Activated CD4-positive, alpha-beta memory T cell treated with anti-CD3 and anti-CD28 coated beads, Interleukin-2, amount 10 ng/mL, durations not matched to agents 7 days and 5 days (primary cell): ENCODE results near the gene ESRRA. TPM values are rescaled to one million over a fixed set of nuclear protein-coding genes. Genes with fewer than 3 reads are reported as not detected.

ENCODE experiments used
- CTCF ChIA-PET: fragments of 350-600 bp; sonication (Branson Sonifier 250); formaldehyde crosslinking; loops from one replicate; lab custom pipeline; 2021; ENCODE audit warnings: antibody characterized with exemption, inconsistent platforms; lab: Charles Lee
- POLR2A ChIA-PET: fragments of 350-600 bp; sonication (Branson Sonifier 250); formaldehyde crosslinking; loops from one replicate; lab custom pipeline; 2021; ENCODE audit warnings: antibody characterized with exemption; lab: Charles Lee
- DNase-seq: peaks from one replicate; pipeline ENCODE4 v3.0.0-alpha.2; 2020
- H3K27ac Mint-ChIP-seq: one replicate; pipeline ENCODE4 v1.8.0; 2021; ENCODE audit warnings: mild to moderate bottlenecking, mixed read lengths
- H3K27me3 Mint-ChIP-seq: one replicate; pipeline ENCODE4 v1.8.0; 2021; ENCODE audit warnings: mixed read lengths
- H3K36me3 Mint-ChIP-seq: one replicate; pipeline ENCODE4 v1.8.0; 2021; ENCODE audit warnings: low read depth, mixed read lengths
- H3K4me1 Mint-ChIP-seq: one replicate; pipeline ENCODE4 v1.8.0; 2021; ENCODE audit warnings: mixed read lengths
- H3K4me3 Mint-ChIP-seq: one replicate; pipeline ENCODE4 v1.8.0; 2021; ENCODE audit warnings: mild to moderate bottlenecking, mixed read lengths
- H3K9me3 Mint-ChIP-seq: one replicate; pipeline ENCODE4 v1.8.0; 2021; ENCODE audit warnings: mixed read lengths
- total RNA-seq, 2 experiments: library from RNA; stranded (reverse); gene quantifications; one replicate each; pipeline ENCODE4 v1.2.3, GENCODE V29; 2021

ESRRA gene
- total RNA-seq, 2 experiments from 2014 or later, result 38.5 to 42.2 TPM

DNA sequence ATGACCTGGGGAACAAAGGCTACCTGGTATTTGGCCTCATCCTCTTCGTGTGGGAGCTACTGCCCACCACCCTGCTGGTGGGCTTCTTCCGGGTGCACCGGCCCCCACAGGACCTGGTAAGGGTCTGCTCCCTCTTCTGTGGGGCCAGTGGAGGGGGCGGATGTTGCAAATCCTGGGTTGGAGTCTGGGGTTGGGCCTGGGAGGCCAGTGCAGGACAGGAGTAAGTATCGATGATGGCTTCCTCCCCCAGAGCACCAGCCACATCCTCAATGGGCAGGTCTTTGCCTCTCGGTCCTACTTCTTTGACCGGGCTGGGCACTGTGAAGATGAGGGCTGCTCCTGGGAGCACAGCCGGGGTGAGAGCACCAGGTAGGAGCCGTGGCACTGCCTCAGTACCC lies 17.0 kb upstream of the ESRRA start:
- Mint-ChIP-seq H3K27me3 (peaks cover 19% of the 10 kb centered on the region), H3K27ac (no peak overlapping the region), H3K4me1 (peaks cover 24% of the 10 kb centered on the region), H3K9me3 (no peaks in the 10 kb centered on the region), H3K36me3 (peaks cover 6% of the 10 kb centered on the region), H3K4me3 (no peak overlapping the region)
- DNase-seq, result no peak
- ChIA-PET CTCF (interaction anchor here (0.6 to 2.2 kb wide), 4 partner anchors 13 to 100 kb away, joined by 3 to 8 read pairs (median 4); no protein-coding TSS in a partner anchor), POLR2A (interaction anchor here (11.0 kb wide), 1 partner anchor 18 kb away, joined by 161 read pairs; no protein-coding TSS in a partner anchor)

DNA sequence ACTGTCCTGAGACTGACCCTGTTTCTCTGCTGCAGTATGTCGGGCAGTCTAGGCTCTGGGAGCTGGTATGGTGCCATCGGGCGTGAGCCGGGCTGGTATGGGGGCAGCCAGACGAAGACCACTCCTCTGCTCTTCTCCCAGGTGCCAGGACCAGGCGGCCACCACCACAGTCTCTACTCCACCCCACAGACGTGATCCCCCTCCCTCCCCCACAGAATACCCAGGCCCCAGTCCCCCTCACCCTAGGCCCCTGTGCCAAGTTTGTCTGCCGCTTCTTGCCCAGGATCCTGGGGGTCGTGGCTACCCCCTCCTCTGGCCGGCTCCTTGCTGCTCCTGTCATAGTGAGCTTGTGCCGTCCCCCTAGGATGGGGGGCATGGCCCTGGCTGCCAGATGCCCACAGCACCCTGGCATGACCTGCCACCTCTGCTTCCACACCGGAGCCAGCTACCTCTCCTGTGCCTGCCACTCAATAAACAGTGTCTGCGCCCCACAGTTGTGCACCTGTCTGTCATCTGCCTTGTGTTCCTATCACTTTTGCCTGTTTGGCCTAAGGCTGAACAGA lies 16.2 kb upstream of the ESRRA start:
- H3K4me3 Mint-ChIP-seq, result no peak overlapping the region
- peaks cover 22% of the 10 kb centered on the region for H3K4me1 Mint-ChIP-seq
- no peak for DNase-seq
- H3K27me3 Mint-ChIP-seq, result peaks cover 26% of the 10 kb centered on the region
- H3K9me3 Mint-ChIP-seq, result no peaks in the 10 kb centered on the region
- no peak overlapping the region for H3K27ac Mint-ChIP-seq
- CTCF ChIA-PET, result interaction anchor here (0.6 to 2.4 kb wide), 6 partner anchors 12 to 101 kb away, joined by 3 to 13 read pairs (median 5); no protein-coding TSS in a partner anchor
- peaks cover 6% of the 10 kb centered on the region for H3K36me3 Mint-ChIP-seq
- POLR2A ChIA-PET, result interaction anchor here (1.0 to 11.0 kb wide), 3 partner anchors 13 to 29 kb away, joined by 3 to 161 read pairs (median 6); partner anchors contain the start of gene PRDX5

DNA sequence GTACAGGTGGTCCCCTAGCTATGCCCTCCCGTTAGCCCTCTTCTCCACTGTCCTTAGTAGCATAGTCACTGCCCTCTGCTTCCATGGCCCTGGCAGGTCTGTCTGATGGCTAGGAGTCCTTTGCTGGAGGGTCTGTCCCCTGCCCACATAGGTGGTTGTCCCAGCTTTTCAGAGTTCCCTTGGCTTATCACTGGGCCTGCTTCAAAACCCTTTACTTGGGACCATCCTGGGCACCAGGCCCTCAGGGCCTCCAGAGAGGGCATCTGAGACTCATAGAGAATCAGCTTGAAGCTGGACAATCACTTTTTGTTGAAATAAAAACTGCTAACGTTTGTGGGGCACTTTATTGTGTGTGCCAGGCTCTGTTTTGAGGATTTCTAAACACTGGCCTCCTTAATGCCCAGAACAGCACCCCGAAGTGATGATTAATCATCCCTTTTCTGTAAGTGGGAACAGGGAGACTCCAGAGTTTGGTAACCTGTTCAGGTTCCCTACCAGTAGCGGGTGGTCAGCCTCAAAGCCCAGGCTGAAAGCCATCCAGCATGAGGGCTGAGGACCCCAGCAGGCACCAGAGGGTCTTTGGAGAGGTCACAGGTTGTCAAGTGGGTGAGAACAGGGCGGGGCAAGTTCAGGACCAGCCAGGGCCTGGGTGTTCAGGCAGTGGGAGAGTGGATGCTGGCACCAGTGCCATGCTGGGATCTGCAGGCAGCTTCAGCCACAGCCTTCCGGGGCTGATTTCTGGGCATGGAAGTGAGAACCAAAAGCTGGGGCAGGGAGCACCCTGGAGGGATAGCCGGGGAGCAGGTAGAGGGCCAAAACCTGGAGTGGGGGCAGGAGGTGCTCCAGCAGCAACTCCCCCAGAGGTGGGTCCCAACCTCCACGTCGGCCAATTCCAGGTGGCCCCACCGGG lies 14.7 kb upstream of the ESRRA start:
- CTCF ChIA-PET, result interaction anchor here (2.2 to 2.4 kb wide), 2 partner anchors 11 to 14 kb away, joined by 8 to 13 read pairs; no protein-coding TSS in a partner anchor
- Mint-ChIP-seq H3K36me3 (peaks cover 6% of the 10 kb centered on the region), H3K27ac (no peak overlapping the region), H3K9me3 (no peaks in the 10 kb centered on the region), H3K4me3 (peak overlapping the region; percentile 53), H3K4me1 (peaks cover 20% of the 10 kb centered on the region), H3K27me3 (peaks cover 38% of the 10 kb centered on the region)
- DNase-seq, result no peak
- POLR2A ChIA-PET, result interaction anchor here (0.8 to 1.6 kb wide), 5 partner anchors 14 to 64 kb away, joined by 3 to 6 read pairs (median 3); partner anchors contain the start of genes ESRRA, NUDT22, PRDX5 and TRPT1

DNA sequence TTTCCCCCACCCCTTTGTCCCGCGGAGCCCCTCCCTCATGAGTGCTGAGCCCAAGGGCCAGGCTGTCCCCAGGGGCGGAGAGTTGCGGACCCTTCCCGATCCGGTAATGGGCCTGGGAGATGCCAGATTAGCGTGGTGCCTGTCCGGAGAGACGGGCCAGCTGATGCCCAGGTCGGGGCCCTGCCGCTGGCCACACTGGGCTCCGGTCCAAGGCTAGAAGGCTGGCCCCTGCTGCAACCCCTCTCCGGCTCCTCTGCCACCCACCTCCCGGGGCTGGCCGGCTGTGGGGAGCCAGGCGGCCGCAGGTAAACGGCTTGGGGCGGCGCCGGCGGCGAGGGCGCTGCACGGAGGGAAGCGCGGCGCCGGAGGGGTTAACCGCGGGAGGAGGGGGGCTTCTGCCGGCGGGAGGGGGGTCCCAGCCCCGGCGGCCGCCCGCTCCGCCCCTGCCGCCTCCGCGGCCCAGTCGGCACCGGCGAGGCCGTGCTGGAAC lies 14.0 kb upstream of the ESRRA start, which contains the start of gene KCNK4:
Gene KCNK4 (plus strand): TSS at position 41 of the 490 bp plus-strand sequence. CDS start 1,717 bp downstream, outside the sequence.
- H3K36me3 Mint-ChIP-seq, result peaks cover 6% of the 10 kb centered on the region
- peaks cover 18% of the 10 kb centered on the region for H3K4me1 Mint-ChIP-seq
- H3K4me3 Mint-ChIP-seq, result peak within 1 kb of the TSS; percentile 53
- CTCF ChIA-PET, result interaction anchor here (2.4 kb wide), 1 partner anchor 10 kb away, joined by 13 read pairs; no protein-coding TSS in a partner anchor
- no peaks in the 10 kb centered on the region for H3K9me3 Mint-ChIP-seq
- POLR2A ChIA-PET, result interaction anchor here (1.4 to 1.6 kb wide), 2 partner anchors 9 to 21 kb away, joined by 3 read pairs; no protein-coding TSS in a partner anchor
- peaks cover 46% of the 10 kb centered on the region for H3K27me3 Mint-ChIP-seq
- no peak within 1 kb of the TSS for H3K27ac Mint-ChIP-seq
- DNase-seq, result no peak

DNA sequence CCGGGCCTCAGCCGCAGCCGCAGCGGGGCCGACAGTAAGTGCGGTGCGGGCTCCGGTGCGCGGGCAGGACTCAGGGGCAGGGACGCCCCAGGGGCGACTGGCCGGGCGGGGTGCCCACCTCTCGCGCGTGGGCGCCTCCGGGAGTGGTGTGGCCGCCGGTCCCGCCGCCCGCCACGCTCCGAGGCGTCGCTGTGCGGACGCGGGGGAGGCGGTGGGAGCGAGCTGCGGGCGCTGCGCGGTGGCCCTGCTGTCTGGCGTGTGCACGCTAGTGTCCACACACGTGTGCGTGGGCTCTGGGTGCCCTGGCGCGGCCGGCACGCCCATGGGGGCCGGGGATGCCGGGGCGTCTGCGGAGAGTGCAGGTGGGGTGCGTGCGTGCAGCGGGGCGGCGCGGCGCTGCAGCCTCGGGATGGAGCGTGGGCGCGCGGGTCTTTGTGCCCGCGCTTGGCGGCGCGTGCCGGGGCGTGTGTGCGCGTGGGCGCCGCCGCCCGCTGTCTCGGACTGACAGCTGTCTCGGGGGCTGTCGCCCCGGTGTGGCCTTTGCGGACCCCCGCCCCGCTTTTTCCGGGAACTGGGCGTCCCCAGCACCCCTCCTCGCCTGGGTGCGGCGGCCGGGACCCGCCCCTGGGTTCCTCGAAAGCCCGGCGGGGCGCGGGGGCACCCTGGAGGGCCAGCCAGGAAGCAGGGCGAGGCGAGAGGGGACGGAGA lies 13.4 kb upstream of the ESRRA start:
- H3K9me3 Mint-ChIP-seq, result no peaks in the 10 kb centered on the region
- H3K27ac Mint-ChIP-seq, result no peak overlapping the region
- peaks cover 12% of the 10 kb centered on the region for H3K4me1 Mint-ChIP-seq
- CTCF ChIA-PET, result interaction anchor here (1.5 to 1.8 kb wide), 2 partner anchors 9 to 12 kb away, joined by 8 to 11 read pairs; no protein-coding TSS in a partner anchor
- peaks cover 51% of the 10 kb centered on the region for H3K27me3 Mint-ChIP-seq
- no peak overlapping the region for H3K4me3 Mint-ChIP-seq
- peaks cover 6% of the 10 kb centered on the region for H3K36me3 Mint-ChIP-seq
- no peak for DNase-seq
- POLR2A ChIA-PET, result interaction anchor here (1.0 to 1.4 kb wide), 2 partner anchors 9 to 12 kb away, joined by 3 read pairs; no protein-coding TSS in a partner anchor

DNA sequence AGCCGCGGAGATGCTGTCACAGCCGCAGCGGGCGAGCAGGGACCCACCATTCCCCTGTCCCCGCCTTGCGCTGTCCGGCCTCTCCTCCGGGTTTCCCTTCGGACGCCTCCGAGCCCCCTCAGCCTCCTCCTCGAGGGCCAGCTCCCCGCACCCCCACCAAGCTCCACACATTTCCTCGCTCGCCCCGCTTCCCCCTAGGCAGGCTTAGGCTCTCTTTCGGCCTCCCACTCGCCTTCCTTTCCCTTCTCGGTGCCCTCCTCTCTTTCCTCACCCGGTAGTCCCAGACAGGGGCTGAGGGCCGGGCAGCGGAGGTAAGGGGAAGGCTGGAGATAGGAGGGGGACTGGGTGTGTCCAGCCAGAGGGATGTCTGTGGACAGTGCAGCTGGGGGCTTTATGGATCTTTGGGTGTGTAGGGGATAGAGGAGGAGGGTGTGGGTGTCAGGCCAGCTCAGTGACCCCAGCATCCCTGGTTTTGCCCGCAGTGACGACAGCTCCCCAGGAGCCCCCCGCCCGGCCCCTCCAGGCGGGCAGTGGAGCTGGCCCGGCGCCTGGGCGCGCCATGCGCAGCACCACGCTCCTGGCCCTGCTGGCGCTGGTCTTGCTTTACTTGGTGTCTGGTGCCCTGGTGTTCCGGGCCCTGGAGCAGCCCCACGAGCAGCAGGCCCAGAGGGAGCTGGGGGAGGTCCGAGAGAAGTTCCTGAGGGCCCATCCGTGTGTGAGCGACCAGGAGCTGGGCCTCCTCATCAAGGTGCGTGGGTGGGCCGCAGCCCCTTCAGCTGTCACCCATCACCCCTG lies 12.7 kb upstream of the ESRRA start:
- no peak overlapping the region for H3K27ac Mint-ChIP-seq
- ChIA-PET POLR2A (interaction anchor here (0.9 to 1.4 kb wide), 3 partner anchors 8 to 88 kb away, joined by 3 read pairs; no protein-coding TSS in a partner anchor), CTCF (interaction anchor here (1.5 to 1.8 kb wide), 2 partner anchors 8 to 12 kb away, joined by 8 to 11 read pairs; no protein-coding TSS in a partner anchor)
- no peaks in the 10 kb centered on the region for H3K9me3 Mint-ChIP-seq
- no peak for DNase-seq
- peaks cover 6% of the 10 kb centered on the region for H3K36me3 Mint-ChIP-seq
- peaks cover 59% of the 10 kb centered on the region for H3K27me3 Mint-ChIP-seq
- peaks cover 11% of the 10 kb centered on the region for H3K4me1 Mint-ChIP-seq
- H3K4me3 Mint-ChIP-seq, result peak overlapping the region; percentile 30

DNA sequence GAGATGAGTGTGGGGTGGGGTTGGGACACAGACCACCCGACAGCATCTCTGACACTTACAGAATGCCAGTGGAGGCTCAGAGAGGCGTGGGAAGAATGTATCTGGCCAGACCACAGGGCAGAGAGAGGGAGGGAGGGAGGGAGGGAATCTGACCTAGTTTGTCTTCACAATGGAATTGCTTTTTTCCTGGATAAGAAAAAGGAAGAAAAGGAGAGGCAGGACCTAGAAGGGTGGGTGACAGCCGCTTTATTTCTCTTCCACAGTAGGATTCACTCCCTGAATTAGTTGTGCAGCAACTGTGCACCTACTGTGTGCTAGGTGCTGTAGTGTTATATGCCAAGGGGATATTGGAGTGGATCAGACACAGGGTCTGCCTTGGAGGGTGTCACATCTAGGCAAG lies 10.6 kb upstream of the ESRRA start:
- H3K4me3 Mint-ChIP-seq, result no peak overlapping the region
- no peak for DNase-seq

DNA sequence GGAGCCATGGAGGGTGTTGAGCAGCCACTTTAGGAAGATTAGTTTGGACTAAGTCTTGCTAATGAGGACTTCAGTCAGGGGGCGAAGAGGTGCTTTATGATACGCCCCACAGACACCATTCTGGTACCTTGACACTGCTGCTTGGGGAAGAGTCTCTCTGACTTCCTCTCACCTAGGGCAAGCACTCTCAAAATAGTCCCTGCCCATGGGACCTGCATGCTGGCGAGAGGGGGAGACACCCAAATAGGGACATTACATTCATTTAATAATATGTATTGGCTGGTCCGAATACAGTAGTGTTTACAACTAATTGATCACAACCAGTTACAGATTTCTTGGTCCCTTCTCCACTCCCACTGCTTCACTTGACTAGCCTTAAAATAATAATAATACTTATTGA lies 9.6 kb upstream of the ESRRA start:
- Mint-ChIP-seq H3K4me1 (peaks cover 20% of the 10 kb centered on the region), H3K27ac (no peak overlapping the region), H3K4me3 (no peak overlapping the region), H3K27me3 (peaks cover 78% of the 10 kb centered on the region), H3K9me3 (no peaks in the 10 kb centered on the region), H3K36me3 (peaks cover 2% of the 10 kb centered on the region)
- ChIA-PET POLR2A (interaction anchor here (1.7 kb wide), 1 partner anchor 104 kb away, joined by 4 read pairs; no protein-coding TSS in a partner anchor), CTCF (interaction anchor here (1.3 kb wide), 1 partner anchor 108 kb away, joined by 3 read pairs; no protein-coding TSS in a partner anchor)
- no peak for DNase-seq

More for the DNA sequence above, 10.6 kb upstream of the ESRRA start:
- Mint-ChIP-seq H3K9me3 (no peaks in the 10 kb centered on the region), H3K27ac (no peak overlapping the region), H3K27me3 (peaks cover 77% of the 10 kb centered on the region), H3K36me3 (peaks cover 6% of the 10 kb centered on the region), H3K4me1 (peaks cover 13% of the 10 kb centered on the region)
- POLR2A ChIA-PET, result interaction anchor here (1.2 kb wide), 1 partner anchor 10 kb away, joined by 4 read pairs; the partner anchor contains the start of gene ESRRA
- CTCF ChIA-PET, result interaction anchor here (1.3 to 1.5 kb wide), 2 partner anchors 23 to 107 kb away, joined by 3 to 4 read pairs; no protein-coding TSS in a partner anchor

DNA sequence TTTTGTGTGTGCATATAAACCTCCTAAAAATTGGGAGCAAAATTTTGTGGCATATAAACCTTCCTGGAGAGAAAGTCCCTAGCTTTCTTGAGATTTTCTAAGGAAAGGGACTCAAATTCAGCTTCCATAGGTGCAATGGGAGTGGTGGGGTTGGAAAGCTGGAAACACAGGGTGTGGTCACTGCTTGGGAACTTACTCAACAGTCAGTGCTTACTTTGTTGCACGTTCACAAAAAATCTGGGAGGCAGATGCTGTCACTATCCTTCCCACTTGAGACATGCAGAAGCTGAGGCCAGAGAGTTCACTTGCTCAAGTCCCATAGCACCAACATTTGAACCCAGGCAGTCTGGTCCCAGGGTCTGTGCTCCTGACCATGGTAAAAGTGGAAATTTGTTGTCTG lies 9.1 kb upstream of the ESRRA start:
- no peak for DNase-seq
- ChIA-PET CTCF (no interaction called here), POLR2A (interaction anchor here (1.7 kb wide), 1 partner anchor 105 kb away, joined by 4 read pairs; no protein-coding TSS in a partner anchor)
- Mint-ChIP-seq H3K27ac (no peak overlapping the region), H3K27me3 (peaks cover 78% of the 10 kb centered on the region), H3K9me3 (no peaks in the 10 kb centered on the region), H3K4me3 (no peak overlapping the region), H3K4me1 (peaks cover 22% of the 10 kb centered on the region), H3K36me3 (no peaks in the 10 kb centered on the region)

DNA sequence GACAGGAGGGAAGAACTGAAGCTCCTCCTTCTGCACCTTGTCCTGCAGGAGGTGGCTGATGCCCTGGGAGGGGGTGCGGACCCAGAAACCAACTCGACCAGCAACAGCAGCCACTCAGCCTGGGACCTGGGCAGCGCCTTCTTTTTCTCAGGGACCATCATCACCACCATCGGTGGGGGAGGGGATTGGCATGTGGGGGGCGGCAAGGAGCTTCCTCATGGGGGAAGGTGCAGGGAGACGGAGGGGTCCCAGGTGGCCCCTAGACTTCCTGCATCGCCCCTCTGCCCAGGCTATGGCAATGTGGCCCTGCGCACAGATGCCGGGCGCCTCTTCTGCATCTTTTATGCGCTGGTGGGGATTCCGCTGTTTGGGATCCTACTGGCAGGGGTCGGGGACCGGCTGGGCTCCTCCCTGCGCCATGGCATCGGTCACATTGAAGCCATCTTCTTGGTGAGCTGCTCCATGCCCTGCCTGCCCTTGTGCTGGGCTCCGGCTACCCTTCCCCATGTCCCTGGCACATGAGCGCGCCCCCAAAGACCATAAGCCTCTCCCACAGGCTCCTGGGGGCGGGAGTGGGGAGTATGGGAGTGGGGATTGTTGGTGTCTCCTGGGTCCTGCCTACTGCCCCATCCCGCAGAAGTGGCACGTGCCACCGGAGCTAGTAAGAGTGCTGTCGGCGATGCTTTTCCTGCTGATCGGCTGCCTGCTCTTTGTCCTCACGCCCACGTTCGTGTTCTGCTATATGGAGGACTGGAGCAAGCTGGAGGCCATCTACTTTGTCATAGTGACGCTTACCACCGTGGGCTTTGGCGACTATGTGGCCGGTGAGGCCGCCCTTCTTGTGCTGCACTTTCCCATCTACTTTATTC lies 8.3 kb upstream of the ESRRA start:
- POLR2A ChIA-PET, result interaction anchor here (1.7 kb wide), 1 partner anchor 106 kb away, joined by 4 read pairs; no protein-coding TSS in a partner anchor
- CTCF ChIA-PET, result interaction anchor here (1.7 kb wide), 1 partner anchor 297 kb away, joined by 3 read pairs; no protein-coding TSS in a partner anchor
- no peaks in the 10 kb centered on the region for H3K36me3 Mint-ChIP-seq
- DNase-seq, result no peak
- no peak overlapping the region for H3K27ac Mint-ChIP-seq
- no peak overlapping the region for H3K4me3 Mint-ChIP-seq
- peaks cover 82% of the 10 kb centered on the region for H3K27me3 Mint-ChIP-seq
- no peaks in the 10 kb centered on the region for H3K9me3 Mint-ChIP-seq
- H3K4me1 Mint-ChIP-seq, result peaks cover 27% of the 10 kb centered on the region
